GM19324 (cell line): ENCODE results near the gene EDEM3.

ENCODE experiments used
- ATAC-seq: cut with Tn5 transposase; IDR thresholded peaks from one replicate; pipeline ENCODE4 v1.9.1; 2021; ENCODE audit warnings: mild to moderate bottlenecking, moderate library complexity; ENCODE audit not compliant: unreplicated experiment, low FRiP score

Gene EDEM3

DNA sequence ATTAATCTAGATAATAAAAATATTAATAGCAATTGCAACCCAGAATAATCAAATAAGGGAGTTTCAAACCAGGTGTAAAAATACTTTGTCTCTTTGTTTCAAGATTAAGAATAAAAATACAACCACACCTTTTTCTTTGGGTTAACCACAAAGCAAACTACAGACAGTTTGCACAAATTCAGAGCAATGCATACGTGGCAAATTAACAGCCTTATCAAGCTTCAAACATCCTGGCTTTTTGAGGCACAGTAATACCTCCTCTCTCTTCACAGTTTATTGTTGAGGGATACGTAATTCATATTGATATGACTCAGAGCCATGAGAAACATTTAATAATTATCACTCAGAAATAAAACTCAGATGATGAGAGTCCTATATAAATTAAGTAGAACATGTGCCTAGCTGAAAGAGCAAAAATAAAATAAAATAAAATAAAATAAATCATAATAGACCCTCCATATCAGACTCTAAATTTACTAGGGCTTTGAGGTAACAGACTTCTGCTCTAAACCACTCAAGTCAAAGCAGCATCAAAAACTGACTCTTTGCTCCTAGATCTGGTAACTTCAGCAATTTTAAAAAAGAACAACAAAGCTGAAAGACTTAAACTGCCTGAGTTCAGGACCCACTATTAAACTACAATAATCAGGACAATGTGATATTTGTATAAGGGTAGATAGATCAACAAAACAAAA, 11.4 kb downstream of the EDEM3 start:
- no peak for ATAC-seq

DNA sequence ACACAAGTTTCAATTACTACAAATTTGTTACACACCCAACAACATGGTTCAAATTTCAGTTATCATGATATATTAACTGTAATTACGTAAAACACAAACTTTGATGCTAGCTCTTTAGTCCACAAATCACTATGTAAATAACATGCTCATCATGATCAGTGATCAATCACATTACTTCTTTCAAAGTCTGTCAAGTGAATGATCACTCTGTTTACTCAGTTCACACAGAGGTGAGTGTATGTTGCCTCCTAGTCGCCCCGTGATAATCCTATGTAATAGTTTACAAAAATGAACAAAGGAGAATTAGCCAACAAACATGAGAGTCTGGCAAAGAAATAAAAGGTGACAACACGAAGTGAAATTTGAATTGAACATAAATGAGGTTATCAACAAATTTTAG, 14.3 kb downstream of the EDEM3 start:
- no peak for ATAC-seq

DNA sequence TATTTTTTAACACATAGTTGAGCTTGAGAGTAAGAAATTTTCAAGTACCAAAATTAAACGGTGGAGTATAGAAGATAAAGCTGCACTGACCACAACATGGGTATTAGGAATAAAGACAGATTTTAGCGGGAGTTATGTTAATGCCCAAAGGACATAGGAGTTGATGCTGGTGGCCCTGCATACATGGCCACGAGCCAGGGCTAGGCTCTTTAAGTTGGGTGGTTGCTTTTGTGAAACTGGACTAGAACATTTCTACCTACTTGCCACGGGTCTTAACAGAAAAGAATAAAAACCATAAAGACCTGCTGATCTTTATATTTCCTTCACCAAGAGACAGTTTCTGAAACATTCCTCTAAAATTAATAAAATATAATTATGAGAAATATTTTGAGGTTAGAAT, 14.9 kb downstream of the EDEM3 start:
- no peak for ATAC-seq

DNA sequence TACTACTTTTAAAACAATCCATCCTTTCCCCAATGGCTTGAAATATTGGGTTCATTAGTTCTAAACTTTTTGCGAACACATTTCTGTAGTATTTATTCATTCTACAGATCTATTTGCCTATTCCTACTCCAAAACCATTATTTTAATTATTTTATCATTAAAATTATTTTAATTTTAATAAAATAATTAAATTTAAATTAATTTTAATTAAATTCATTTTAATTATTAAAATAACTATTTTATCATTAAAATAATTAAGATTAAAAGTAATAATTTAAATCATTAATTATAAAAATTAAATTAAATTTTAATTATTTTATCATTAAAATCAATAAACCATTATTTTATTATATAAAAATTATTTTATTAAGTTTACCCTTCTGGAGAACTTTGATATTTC, 15.6 kb downstream of the EDEM3 start:
- ATAC-seq, result no peak

DNA sequence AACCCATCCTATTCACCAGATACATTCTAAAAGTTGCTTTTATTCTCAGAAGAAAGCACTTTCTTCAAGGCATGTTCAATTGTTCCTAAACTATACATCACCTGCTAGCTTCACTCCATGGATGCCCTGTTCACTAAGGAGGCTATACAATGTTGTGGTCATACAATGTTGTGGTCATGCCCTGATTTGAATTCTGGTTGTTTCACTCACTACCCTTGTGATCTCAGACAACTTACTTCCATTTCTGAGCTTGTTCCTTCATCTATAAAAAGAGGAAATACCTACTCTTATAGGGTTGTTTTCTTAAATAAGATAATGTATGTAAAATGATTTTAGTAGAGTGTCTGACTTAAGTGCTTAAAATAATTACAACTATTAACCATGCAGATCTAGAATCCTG, 19.7 kb downstream of the EDEM3 start:
- ATAC-seq, result no peak

DNA sequence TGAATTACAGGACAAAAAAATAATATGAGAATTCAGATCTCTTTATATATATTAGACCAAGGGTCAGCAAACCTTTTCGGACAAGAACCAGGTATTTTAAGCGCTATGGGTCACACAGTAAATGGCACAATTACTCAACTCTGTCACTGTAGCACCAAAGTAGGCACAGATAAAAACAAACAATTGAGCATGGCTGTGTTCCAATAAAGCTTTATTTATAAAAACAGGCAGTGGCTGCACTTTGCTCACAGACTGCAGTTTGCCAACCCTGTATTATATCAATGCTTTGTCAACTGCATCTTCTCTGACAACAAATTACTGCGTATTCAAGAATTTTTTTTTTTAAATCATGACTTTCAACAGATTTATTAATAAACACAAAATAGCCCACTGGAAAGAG, 29.8 kb downstream of the EDEM3 start:
- no peak for ATAC-seq

DNA sequence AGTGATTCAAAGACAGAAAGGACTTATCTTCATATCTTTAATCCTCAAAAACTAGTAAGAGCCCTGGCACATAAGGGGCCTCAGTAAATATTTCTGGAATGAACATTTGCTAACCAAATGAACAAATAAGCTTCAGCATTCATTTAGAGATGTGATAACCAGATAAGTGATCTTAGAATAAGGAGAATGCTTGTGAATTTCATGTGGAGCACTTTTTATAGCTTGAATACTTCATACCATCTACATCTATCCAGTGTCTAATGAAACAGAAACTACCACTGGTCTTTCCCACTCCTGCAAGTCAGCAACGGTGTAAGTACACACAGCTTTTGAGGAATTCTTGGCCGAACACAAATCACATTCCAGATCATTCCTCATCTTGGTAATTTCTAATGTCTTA, 38.5 kb downstream of the EDEM3 start:
- ATAC-seq, result no peak

DNA sequence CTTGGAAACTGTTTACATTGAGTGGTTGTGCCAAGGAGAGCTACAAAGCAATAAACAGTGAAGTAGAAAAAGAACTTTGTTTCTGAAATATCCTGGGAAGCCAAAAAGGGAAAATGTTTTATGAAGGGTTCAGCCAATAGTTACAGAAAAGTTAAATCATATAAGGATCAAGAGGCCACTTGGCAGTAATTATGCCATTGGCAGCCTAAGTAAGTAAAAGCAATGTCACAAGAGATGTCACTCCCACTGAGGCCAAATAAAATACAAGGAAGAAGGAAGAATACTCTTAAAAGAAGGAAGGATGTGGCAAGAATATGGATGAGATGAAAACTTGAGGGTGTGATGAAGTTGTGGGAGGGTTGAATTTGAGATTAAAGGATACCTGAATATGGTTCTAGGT, 45.2 kb downstream of the EDEM3 start:
- ATAC-seq, result no peak

DNA sequence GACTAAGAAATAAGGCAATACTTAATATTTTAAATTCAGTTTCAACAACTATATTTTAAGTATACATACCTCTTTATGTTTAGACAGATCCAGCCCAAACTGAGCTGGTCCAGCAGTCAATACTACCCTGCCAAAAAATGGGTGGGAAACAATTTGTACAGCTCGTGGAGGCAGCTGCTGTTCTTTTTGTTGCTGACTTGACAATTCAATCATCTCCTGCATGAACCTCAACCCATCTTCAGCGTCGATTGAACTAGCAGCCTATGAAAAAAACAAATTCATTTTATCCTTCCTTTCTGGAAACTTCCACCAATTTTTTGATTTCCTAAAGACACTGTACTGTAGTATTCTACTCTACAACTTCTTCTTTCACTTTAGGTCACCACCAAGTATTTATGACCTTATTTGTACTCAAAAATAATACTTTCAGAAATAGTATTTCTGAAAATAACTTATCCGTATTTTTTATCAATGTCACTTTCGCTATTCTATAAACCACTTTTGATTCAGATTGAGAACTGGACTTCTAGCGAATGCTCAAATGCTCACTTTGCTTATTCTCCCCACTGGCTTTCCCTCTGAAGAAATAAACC, 46.5 kb downstream of the EDEM3 start:
- ATAC-seq, result no peak

DNA sequence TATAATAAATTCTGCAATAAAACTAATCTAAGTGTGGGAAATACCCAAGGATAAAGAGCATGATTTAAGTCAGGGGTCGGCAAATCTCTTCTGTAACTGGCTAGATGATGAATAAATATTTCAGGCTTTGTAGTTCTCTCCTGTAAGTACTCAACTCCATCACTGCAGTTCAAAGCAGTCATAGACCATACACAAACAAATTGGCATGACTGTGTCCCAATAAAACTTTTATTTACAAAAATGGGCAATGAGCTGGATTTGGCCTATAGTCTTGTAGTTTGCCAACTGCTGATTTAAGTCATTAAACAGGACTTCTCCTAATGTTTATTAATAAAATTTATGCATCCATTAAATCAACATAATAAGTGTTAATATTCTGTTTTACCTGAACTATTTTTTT, 49.4 kb downstream of the EDEM3 start:
- ATAC-seq, result no peak

DNA sequence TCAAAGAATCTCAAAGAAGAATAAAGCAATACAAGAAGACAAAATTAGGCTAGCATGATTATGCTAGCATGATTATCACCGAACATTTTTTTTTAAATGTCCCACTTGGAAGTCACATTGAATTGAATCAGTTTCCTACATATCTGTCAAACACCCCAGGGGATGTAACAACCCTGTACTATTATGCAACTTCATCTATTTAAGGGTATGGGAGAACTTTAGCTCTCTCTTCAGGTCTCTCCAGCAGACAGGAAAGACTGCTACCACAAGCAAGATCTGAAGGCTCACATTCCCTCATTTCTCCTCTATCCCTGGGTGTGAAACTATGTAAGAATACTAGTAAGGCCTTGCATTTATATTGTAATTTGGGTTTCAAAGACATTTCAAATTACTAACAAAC, 52.8 kb downstream of the EDEM3 start:
- ATAC-seq, result no peak

DNA sequence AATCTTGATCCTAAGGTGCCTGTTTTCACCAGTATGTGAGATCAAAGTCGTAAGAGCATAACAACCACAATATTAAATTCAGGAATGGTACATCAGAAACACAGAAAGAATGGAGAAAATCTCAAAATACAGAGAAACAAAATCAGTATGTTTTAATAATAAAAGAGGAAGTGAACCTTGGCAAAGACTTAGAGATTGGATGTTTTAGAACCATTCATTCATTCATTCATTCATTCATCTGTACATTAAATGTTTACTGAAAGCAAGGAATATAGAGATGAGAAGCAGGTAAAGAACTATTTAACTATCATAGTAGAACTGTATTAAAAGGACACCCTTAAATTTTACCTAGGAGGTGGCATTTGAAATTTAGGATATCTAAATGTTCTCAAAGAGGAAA, 55.7 kb downstream of the EDEM3 start:
- no peak for ATAC-seq

DNA sequence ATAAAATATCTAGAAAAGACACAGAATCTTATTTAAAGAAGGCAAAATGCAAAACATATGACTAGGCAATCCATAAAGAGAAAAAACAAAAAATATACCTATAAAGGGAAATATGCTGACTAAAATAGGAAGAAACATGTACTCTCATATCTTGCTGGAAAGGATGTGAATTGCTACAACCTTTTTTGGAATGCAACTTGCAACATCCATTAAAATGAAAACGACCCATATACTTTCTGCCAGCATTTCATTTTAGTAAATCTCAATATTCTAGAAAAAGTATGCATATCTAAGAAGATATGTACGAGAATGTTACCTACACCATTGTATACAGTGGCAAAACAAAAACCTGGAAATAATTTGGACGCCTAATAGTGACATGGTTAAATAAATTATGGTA, 56.6 kb downstream of the EDEM3 start:
- no peak for ATAC-seq

DNA sequence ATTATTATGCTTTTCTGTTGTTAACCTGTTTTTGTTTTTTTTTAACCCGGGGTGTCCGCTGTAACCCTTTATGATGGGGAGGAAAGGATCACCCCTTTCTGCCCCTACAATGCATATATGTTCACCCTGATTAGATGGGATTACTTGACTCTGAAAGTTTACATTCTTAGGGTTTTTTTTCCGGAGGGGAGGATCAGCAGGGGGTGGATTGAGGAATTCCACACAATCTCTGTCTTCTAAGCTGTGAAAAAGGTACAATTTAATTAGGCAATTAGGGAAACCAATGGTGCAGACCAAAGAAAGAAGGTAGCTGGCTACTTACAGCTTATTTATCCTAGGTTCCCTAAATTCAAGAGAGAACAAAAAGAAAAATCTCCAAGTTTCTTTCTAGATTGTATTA, 58.3 kb downstream of the EDEM3 start:
- ATAC-seq, result no peak

DNA sequence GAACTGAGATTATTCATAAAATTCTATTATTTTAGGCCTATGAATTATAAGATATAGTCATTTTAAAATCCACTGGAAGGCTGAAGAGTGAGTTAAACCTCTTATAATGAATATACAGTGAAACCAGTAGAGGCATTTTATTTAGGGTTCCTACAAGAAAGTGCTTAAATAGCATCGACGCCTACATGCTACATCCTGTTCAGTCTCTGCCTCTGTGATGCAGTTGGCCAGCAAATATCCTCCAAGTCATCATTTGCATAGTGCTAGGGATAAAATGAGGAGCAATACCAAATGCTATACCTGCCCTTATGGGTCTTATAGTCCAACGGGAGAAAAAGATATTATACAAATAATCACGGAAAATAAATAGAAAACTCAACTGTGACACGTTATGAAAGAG, 59.6 kb downstream of the EDEM3 start:
- no peak for ATAC-seq

DNA sequence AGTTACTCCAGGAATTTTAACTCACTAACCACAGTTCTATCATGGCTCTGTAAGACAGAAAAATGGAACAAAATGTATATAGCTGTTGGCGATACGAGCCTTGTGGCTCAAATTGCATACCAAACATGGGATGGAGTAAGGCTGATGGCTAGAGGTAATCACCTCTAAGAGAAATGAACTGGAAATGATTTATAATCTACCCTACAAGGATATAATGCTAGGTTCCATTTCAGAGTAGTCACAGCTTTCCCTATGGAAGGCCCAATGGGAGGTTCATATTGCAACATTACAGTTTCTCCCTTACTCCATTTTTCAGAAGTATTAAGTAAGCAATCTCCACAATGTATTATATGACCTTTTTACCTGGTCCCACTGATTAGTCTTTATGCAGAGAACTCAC, 61.6 kb downstream of the EDEM3 start:
- no peak for ATAC-seq

DNA sequence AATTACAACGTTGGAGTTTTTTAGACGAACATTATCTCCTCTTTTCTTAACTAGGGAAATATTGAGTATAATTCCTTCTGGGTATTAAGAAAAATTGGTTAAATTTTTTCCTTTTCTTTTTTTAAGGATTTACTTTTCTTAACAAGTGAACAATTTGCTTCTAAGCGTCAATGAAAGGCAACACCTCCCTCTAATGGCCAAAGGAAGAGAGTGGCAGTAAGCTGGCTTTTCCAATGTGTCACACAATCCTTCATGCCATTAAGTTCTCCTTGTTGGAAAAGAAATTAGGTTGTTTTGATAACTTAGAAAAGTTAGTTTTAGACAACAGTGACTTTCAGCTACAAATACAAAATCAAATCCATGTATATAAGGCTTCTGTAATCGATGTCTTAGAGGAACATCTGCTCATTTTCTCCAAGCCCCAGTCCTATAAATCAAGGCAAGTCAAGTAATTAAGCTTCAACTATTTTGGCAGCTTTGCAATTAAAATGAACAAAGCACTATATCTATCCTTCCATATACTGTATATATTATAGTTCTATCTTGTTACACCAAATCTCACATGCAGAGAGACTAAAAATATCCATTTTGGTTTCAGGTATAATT, 62.8 kb downstream of the EDEM3 start:
- no peak for ATAC-seq

DNA sequence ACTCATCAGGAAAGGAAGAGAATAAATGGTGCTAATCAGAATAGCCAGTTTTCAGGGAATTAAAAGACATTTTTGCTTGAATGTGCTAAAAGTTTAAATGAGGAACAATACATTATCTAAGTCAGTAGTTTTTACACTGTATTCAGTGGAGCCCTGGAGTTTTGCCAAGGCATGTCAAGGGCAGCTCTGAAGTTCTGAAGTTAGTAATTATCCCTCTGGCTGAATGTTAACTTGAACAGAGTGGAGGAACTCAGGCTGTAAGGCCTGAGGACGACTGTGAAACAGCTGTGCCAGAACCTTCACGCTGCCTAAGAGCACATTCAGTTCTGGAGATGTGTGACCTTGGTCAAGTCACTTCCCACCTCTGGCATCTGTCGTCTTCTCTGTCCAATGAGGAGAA, 68.1 kb downstream of the EDEM3 start:
- ATAC-seq, result no peak

DNA sequence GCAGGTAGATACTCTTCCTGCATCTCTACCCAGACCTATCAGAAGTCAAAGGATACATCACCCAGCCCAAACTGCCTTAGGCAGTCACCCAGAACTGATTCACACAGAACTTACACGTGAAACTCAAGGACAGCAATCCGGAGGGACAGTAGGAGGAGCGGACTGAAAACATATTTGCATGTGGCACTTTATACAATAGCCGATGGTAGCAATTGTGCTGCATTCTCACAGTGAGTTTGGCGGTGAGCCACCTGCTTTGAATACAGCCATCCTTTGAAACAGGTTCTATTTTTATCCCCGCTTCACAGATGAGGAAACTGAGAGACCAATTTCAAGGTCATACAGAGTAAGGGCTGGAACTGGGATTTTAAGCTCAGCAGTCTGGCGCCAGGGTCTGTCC, 69.5 kb downstream of the EDEM3 start:
- ATAC-seq, result peak; percentile 49

DNA sequence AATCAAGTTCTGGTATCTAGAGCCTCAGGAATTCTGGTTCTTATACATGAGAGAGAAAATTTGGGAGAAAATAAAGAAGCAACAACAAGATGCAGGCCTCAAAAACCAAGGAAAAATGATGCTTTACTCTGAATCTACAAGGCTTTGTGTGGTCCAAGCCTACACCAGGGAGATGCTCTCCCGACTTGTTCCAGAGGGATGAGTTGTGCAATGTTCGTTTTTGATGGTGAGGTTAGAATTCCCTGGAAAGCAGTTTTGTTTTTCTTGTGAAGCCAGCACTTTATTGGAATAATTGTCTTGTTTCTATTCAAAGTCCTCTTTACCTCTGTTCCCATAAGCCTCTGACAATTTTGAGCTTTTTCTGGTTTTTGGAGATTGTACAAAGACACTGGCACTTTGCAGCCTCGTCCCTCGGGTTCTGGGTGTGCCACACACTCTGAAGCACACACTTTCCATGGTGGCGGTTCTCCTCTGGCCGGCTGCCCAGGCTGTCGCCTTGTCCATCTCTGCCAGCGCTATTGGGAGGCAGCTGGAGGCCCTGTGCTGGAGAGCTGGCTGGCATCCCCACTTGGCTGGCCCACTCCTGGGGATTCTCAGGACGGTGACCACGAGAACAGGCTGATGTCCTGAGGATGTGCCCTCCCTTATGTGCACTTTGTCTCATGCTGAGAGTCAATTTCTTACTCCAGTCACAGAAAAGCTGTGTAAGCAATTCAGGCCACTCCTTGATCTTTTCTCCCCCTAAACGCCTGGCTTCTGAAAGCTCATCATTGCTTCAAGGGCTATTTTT, 70.2 kb downstream of the EDEM3 start:
- no peak for ATAC-seq

DNA sequence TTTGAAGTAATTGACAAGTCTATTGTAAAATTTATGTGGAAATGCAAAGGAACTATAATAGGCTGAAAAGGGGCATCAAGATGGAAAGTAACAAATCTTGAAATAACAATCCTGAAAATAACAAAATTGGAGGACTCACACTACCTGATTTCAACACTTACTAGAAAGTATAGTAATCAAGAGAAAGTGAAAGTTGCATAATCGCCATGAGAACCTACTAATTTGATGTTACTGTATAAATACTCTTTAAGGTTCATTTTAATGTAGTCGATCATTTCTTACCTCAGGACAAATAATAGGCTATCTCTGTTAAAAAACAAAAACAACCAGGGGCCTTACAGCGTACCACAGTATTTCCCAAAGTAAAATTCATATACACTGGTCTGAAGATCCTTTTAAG, 71.7 kb downstream of the EDEM3 start:
- no peak for ATAC-seq
